Esophagus muscularis mucosa (tissue), 4 donors: Measurements from ENCODE around the gene OR10AD1. TPM values are rescaled to one million over a fixed set of nuclear protein-coding genes. Genes with fewer than 3 reads are reported as not detected.

ENCODE experiments used
- DNase-seq: peaks from one replicate; pipeline ENCODE4 v3.0.0-alpha.2; 2017; ENCODE audit errors: extremely low spot score
- H3K27ac ChIP-seq, 4 donors: fragments of 200-600 bp; sonication (generic); replicated peaks in 1 of 4; 1 replicate in 3 of 4; 2 replicates in 1 of 4; pipeline ENCODE4 v1.5.1; 2016 to 2019; ENCODE audit warnings: mild to moderate bottlenecking in 1 of 4
- H3K27me3 ChIP-seq, 4 donors: fragments of 200-600 bp; sonication (generic); one replicate each; pipeline versions ENCODE4 v1.5.1 to v1.6.0; 2016 to 2019
- H3K36me3 ChIP-seq, 4 donors: fragments of 200-600 bp; sonication (generic); one replicate each; pipeline ENCODE4 v1.5.1; 2016 to 2019
- H3K4me1 ChIP-seq, 4 donors: fragments of 200-600 bp; sonication (generic); one replicate each; pipeline ENCODE4 v1.5.1; 2016 to 2019
- H3K4me3 ChIP-seq, 4 donors: fragments of 200-600 bp; sonication (generic); 1 replicate in 2 of 4; 2 replicates in 2 of 4; pipeline ENCODE4 v1.5.1; 2016 to 2019; ENCODE audit warnings: mild to moderate bottlenecking in 4 of 4, moderate library complexity in 1 of 4
- H3K9me3 ChIP-seq, 4 donors: fragments of 200-600 bp; sonication (generic); 1 replicate in 3 of 4; 2 replicates in 1 of 4; pipeline ENCODE4 v1.5.1; 2016 to 2019
- CTCF ChIP-seq, 3 experiments: fragments of 200-600 bp in 2 of 3; fragments of 450-650 bp in 1 of 3; sonication (generic) in 2 of 3; IDR thresholded peaks; one replicate each; pipeline ENCODE4 v1.5.1; 2017 to 2019; ENCODE audit warnings: antibody characterized with exemption in 3 of 3, mild to moderate bottlenecking in 2 of 3, moderate library complexity in 1 of 3
- EP300 ChIP-seq: sonication (generic); formaldehyde crosslinking; IDR thresholded peaks from one replicate; pipeline ENCODE4 v1.6.1; 2017; ENCODE audit warnings: antibody characterized with exemption
- POLR2A ChIP-seq: fragments of 450-650 bp; IDR thresholded peaks from one replicate; pipeline ENCODE4 v1.6.1; 2017; ENCODE audit warnings: antibody characterized with exemption, moderate library complexity, mild to moderate bottlenecking, low read depth
- POLR2AphosphoS5 ChIP-seq, 2 donors: sonication (generic); formaldehyde crosslinking; IDR thresholded peaks; one replicate each; pipeline ENCODE4 v1.6.1; 2017; ENCODE audit warnings: antibody characterized with exemption in 2 of 2
- WGBS: methylation state at CpG from one replicate; pipeline ENCODE4 v1.1.5; 2018; 5-methylcytosine and 5-hydroxymethylcytosine counted together
- intact Hi-C: fragments of 100-400 bp; cut with DNase I; formaldehyde crosslinking; loops from one replicate; pipeline ENCODE4 v1.15.1; 2023
- total RNA-seq, 4 donors: library from RNA; depleted of rRNA; stranded (reverse); fragments of >200 nt; gene quantifications; one replicate each; pipeline versions ENCODE4 v1.1.0 to v1.2.1, GENCODE V29; 2016

OR10AD1 gene
- total RNA-seq, 4 donors from 2014 or later: not detected

GRCh38 chr12:48183091-48183875 lies 19.8 kb downstream of the OR10AD1 start, which contains the start of gene CCDC184:
Gene CCDC184 (plus strand): TSS chr12:48183644. CDS start chr12:48184123, 479 bp downstream.
- intact Hi-C loops: no loop called here
- TF ChIP-seq CTCF (IDR thresholded peaks at IDR 0.05) (peak in 1 of 3 experiments; percentile 22), POLR2AphosphoS5 (IDR thresholded peaks at IDR 0.05) (peak in 1 of 2 donors; percentile 18), EP300 (no peak)
- peak within 1 kb of the TSS in 1 of 4 donors; percentile 8 for H3K27ac ChIP-seq
- no peaks in the 10 kb centered on the region for H3K36me3 ChIP-seq
- peaks cover 22 to 28% (median 25%) of the 10 kb centered on the region in 4 donors for H3K4me1 ChIP-seq
- peaks cover 0 to 70% (median 24%) of the 10 kb centered on the region in 4 donors for H3K27me3 ChIP-seq
- WGBS: 3% methylated on average over 16 of the region's 61 CpGs
- H3K4me3 ChIP-seq: peak within 1 kb of the TSS; percentile 57 to 77 (median 62)
- H3K9me3 ChIP-seq: no peaks in the 10 kb centered on the region
- DNase-seq: peak; percentile 91

GRCh38 chr12:48182631-48183030 lies 20.5 kb downstream of the OR10AD1 start:
- Histone ChIP-seq H3K4me3 (peak overlapping the region; percentile 57 to 77 (median 62)), H3K36me3 (no peaks in the 10 kb centered on the region), H3K4me1 (peaks cover 22 to 28% (median 25%) of the 10 kb centered on the region in 4 donors), H3K9me3 (no peaks in the 10 kb centered on the region), H3K27me3 (peaks cover 0 to 70% (median 24%) of the 10 kb centered on the region in 4 donors), H3K27ac (no peak overlapping the region)
- no peak for DNase-seq
- WGBS: 14% methylated on average over 7 of the region's 7 CpGs
- intact Hi-C loops: no loop called here
- TF ChIP-seq POLR2A: no peak
- no peak for TF ChIP-seq CTCF (IDR thresholded peaks at IDR 0.05)
- no peak for TF ChIP-seq POLR2AphosphoS5 (IDR thresholded peaks at IDR 0.05)
- TF ChIP-seq EP300: no peak

- Histone ChIP-seq H3K27ac (no peak overlapping the region), H3K4me3 (no peak overlapping the region), H3K27me3 (peaks cover 0 to 71% (median 24%) of the 10 kb centered on the region in 4 donors), H3K36me3 (no peaks in the 10 kb centered on the region), H3K9me3 (no peaks in the 10 kb centered on the region), H3K4me1 (peaks cover 22 to 28% (median 25%) of the 10 kb centered on the region in 4 donors)
- no peak for TF ChIP-seq POLR2AphosphoS5 (IDR thresholded peaks at IDR 0.05)
- TF ChIP-seq POLR2A: no peak
- TF ChIP-seq EP300: no peak
- no peak for TF ChIP-seq CTCF (IDR thresholded peaks at IDR 0.05)
- peak; percentile 14 for DNase-seq
- 85% methylated on average over 2 of the region's 2 CpGs for WGBS
- intact Hi-C loops: no loop called here
Observed at GRCh38 chr12:48180857-48181495, 22.1 kb downstream of the OR10AD1 start.

- no peak for TF ChIP-seq EP300
- no peak for TF ChIP-seq POLR2A
- TF ChIP-seq CTCF (IDR thresholded peaks at IDR 0.05): no peak
- TF ChIP-seq POLR2AphosphoS5 (IDR thresholded peaks at IDR 0.05): no peak
- intact Hi-C loops: no loop called here
- no peak overlapping the region for H3K4me3 ChIP-seq
- H3K4me1 ChIP-seq: peaks cover 22 to 28% (median 25%) of the 10 kb centered on the region in 4 donors
- H3K36me3 ChIP-seq: no peaks in the 10 kb centered on the region
- 88% methylated on average over 1 of the region's 1 CpG for WGBS
- H3K27ac ChIP-seq: no peak overlapping the region
- no peaks in the 10 kb centered on the region for H3K9me3 ChIP-seq
- peaks cover 0 to 67% (median 24%) of the 10 kb centered on the region in 4 donors for H3K27me3 ChIP-seq
- DNase-seq: no peak
Observed at GRCh38 chr12:48180424-48180823, 22.7 kb downstream of the OR10AD1 start.
